Kidney (tissue), 14 donors: ENCODE results near the gene S100A4. TPM values are rescaled to one million over a fixed set of nuclear protein-coding genes. Genes with fewer than 3 reads are reported as not detected.

ENCODE experiments used
- DNase-seq, 5 donors: peaks; one replicate each; pipeline ENCODE4 v3.0.0-alpha.2; 2013 to 2020
- FAIRE-seq: peaks from 2 replicates; lab custom pipeline; 2012; peaks lifted over from hg19 to GRCh38; lab: Jason Lieb, UNC
- H3K27ac ChIP-seq, 2 donors: one replicate each; pipeline ENCODE4 v1.7.0; 2013; ENCODE audit warnings: low read depth in 2 of 2, low read length in 2 of 2, inconsistent platforms in 1 of 2
- H3K27me3 ChIP-seq: one replicate; pipeline ENCODE4 v1.7.1; 2013; ENCODE audit warnings: low read length, inconsistent platforms; ENCODE audit not compliant: control insufficient read depth, insufficient read depth
- H3K36me3 ChIP-seq, 3 donors: one replicate each; pipeline versions ENCODE4 v1.7.0 to v1.7.1; 2013; ENCODE audit warnings: low read length in 3 of 3, control low read depth in 1 of 3, inconsistent platforms in 1 of 3; ENCODE audit not compliant: insufficient read depth in 3 of 3, control insufficient read depth in 2 of 3
- H3K4me1 ChIP-seq, 3 donors: one replicate each; pipeline versions ENCODE4 v1.7.0 to v1.7.1; 2013; ENCODE audit warnings: low read length in 3 of 3, inconsistent platforms in 1 of 3, low read depth in 1 of 3; ENCODE audit not compliant: control insufficient read depth in 2 of 3, insufficient read depth in 2 of 3
- H3K4me3 ChIP-seq, 3 donors: one replicate each; pipeline versions ENCODE4 v1.7.0 to v1.8.1; 2013; ENCODE audit warnings: low read length in 3 of 3, control low read depth in 1 of 3, inconsistent platforms in 1 of 3
- H3K9ac ChIP-seq, 3 donors: one replicate each; pipeline versions ENCODE4 v1.7.0 to v1.7.1; 2013; ENCODE audit warnings: low read length in 3 of 3, control low read depth in 1 of 3, inconsistent platforms in 1 of 3
- H3K9me3 ChIP-seq, 3 donors: one replicate each; pipeline versions ENCODE4 v1.7.0 to v1.7.1; 2013; ENCODE audit warnings: low read length in 3 of 3, control low read depth in 1 of 3, inconsistent platforms in 1 of 3; ENCODE audit not compliant: control insufficient read depth in 2 of 3, insufficient read depth in 1 of 3
- CTCF ChIP-seq: IDR thresholded peaks from 3 replicates; pipeline ENCODE4 v1.5.1; 2012; ENCODE audit warnings: mild to moderate bottlenecking, moderate library complexity, borderline replicate concordance; ENCODE audit not compliant: insufficient read depth; ENCODE audit errors: extremely low read depth
- intact Hi-C: fragments of 100-400 bp; cut with DNase I; formaldehyde crosslinking; loops from one replicate; pipeline ENCODE4 v1.11.1; 2022
- polyA plus RNA-seq: library from polyadenylated mRNA; stranded (reverse); fragments of 350-450 nt; fragmentation: Illumina TruSeq; extraction: RNeasy Lipid Tissue Mini Kit (QIAGEN cat#74804); gene quantifications from one replicate; pipeline ENCODE4 v1.2.3, GENCODE V29; 2014; ENCODE audit warnings: low read depth, low replicate concordance; ENCODE audit not compliant: insufficient read depth
- total RNA-seq: library from RNA; stranded (reverse); fragmentation: NEBNext Ultra II Directional; extraction: Animal tissue kit (Norgen Biotek cat#: 25700); gene quantifications from one replicate; pipeline ENCODE4 v1.2.1, GENCODE V29; 2021
- donor health status: control.
- donor health status: control.
- donor health status: control.
- donor health status: control.
- donor health status: control.
- donor health status: DM: yes; HTN: yes; CAD: no.
- donor health status: Normal renal cell carcinoma (clear cell type).

The S100A4 gene
- total and polyA plus RNA-seq, 2 donors from 2014 or later, result 141 to 204 TPM

GRCh38 chr1:153534925-153535241, 10.7 kb downstream of the S100A4 start:
- Histone ChIP-seq H3K27ac (peak overlapping the region; percentile 95 to 99), H3K36me3 (no peaks in the 10 kb centered on the region), H3K9me3 (no peaks in the 10 kb centered on the region), H3K4me3 (peak overlapping the region in 2 of 3 donors; percentile 81 to 91), H3K27me3 (no peaks in the 10 kb centered on the region), H3K9ac (peak overlapping the region in 2 of 3 donors; percentile 64 to 99), H3K4me1 (peaks cover 0 to 33% (median 5%) of the 10 kb centered on the region in 3 donors)
- FAIRE-seq (no peak), DNase-seq (no peak)
- intact Hi-C loops, result no loop called here
- TF ChIP-seq CTCF, result no peak

- H3K36me3 ChIP-seq, result no peaks in the 10 kb centered on the region
- H3K27me3 ChIP-seq, result no peaks in the 10 kb centered on the region
- no peak for TF ChIP-seq CTCF
- H3K27ac ChIP-seq, result peak overlapping the region; percentile 95 to 99
- peak overlapping the region in 2 of 3 donors; percentile 64 to 99 for H3K9ac ChIP-seq
- intact Hi-C loops, result no loop called here
- peak overlapping the region in 2 of 3 donors; percentile 81 to 91 for H3K4me3 ChIP-seq
- FAIRE-seq, result no peak
- DNase-seq, result no peak
- H3K9me3 ChIP-seq, result no peaks in the 10 kb centered on the region
- peaks cover 0 to 29% (median 5%) of the 10 kb centered on the region in 3 donors for H3K4me1 ChIP-seq
Measured at GRCh38 chr1:153534226-153534924, 11.2 kb downstream of the S100A4 start.

- Histone ChIP-seq H3K27ac (peak overlapping the region; percentile 95 to 99), H3K27me3 (no peaks in the 10 kb centered on the region), H3K9ac (peak overlapping the region in 2 of 3 donors; percentile 34 to 99), H3K4me3 (peak overlapping the region; percentile 13 to 91 (median 48)), H3K36me3 (no peaks in the 10 kb centered on the region), H3K4me1 (peaks cover 0 to 29% (median 5%) of the 10 kb centered on the region in 3 donors), H3K9me3 (no peaks in the 10 kb centered on the region)
- FAIRE-seq, result no peak
- intact Hi-C loops, result no loop called here
- TF ChIP-seq CTCF, result no peak
- DNase-seq, result peak in 1 of 5 donors; percentile 80
Measured at GRCh38 chr1:153533689-153534201, 11.9 kb downstream of the S100A4 start.
